ENCODE data around the gene DDX42.

DDX42 gene

GRCh38 chr17:63834431-63835166 lies 60.6 kb downstream of the DDX42 start:
- TF ChIP-seq, protein P1, sequence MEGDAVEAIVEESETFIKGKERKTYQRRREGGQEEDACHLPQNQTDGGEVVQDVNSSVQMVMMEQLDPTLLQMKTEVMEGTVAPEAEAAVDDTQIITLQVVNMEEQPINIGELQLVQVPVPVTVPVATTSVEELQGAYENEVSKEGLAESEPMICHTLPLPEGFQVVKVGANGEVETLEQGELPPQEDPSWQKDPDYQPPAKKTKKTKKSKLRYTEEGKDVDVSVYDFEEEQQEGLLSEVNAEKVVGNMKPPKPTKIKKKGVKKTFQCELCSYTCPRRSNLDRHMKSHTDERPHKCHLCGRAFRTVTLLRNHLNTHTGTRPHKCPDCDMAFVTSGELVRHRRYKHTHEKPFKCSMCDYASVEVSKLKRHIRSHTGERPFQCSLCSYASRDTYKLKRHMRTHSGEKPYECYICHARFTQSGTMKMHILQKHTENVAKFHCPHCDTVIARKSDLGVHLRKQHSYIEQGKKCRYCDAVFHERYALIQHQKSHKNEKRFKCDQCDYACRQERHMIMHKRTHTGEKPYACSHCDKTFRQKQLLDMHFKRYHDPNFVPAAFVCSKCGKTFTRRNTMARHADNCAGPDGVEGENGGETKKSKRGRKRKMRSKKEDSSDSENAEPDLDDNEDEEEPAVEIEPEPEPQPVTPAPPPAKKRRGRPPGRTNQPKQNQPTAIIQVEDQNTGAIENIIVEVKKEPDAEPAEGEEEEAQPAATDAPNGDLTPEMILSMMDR (IDR thresholded peaks at IDR 0.05; ENCODE audit: insufficient read depth, low read length, missing control alignments) = peak; percentile 76
- no peak overlapping the region for H3K4me3 ChIP-seq (ENCODE audit: low read depth, low read length)
- DNase-seq (ENCODE audit: low read depth, low spot score) = no peak
- ChIA-PET POLR2A (interaction anchor here (0.7 to 1.4 kb wide), 2 partner anchors 13 to 15 kb away, joined by 5 to 6 read pairs; no protein-coding TSS in a partner anchor), CTCF (interaction anchor here (0.7 to 1.6 kb wide), 14 partner anchors 9 to 208 kb away, joined by 3 to 15 read pairs (median 4); no protein-coding TSS in a partner anchor)

- ChIA-PET POLR2A (no interaction called here), CTCF (interaction anchor here (0.7 to 1.6 kb wide), 11 partner anchors 8 to 208 kb away, joined by 3 to 15 read pairs (median 4); no protein-coding TSS in a partner anchor)
- no peak overlapping the region for H3K4me3 ChIP-seq (ENCODE audit: low read depth, low read length)
- no peak for DNase-seq (ENCODE audit: low read depth, low spot score)
- TF ChIP-seq, protein P1 (IDR thresholded peaks at IDR 0.05; ENCODE audit: insufficient read depth, low read length, missing control alignments) = no peak
Measured at GRCh38 chr17:63835167-63835720, 61.3 kb downstream of the DDX42 start.

DNA sequence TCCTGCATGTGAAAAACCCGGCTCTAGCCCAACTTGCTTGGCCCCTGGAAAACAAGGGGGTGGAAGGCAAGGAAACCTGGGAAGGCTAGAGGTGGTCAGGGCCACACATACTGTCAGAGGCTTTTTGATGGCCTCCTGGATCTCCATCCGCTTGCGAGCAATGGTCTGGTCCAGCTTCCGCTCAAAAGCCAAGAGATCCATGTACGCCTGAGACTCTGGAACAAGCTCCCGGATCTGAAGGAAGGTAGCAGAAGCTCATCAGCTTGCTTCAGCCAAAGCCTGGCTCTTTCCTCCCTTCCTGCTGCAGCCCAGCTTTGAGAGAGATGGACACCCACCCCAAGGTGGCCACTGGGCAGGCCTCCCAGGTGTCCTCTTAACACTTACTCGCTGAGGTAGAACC lies 62.8 kb downstream of the DDX42 start:
- TF ChIP-seq, protein P1 (IDR thresholded peaks at IDR 0.05; ENCODE audit: insufficient read depth, low read length, missing control alignments) = no peak
- no peak overlapping the region for H3K4me3 ChIP-seq (ENCODE audit: low read depth, low read length)
- POLR2A ChIA-PET = no interaction called here
- CTCF ChIA-PET = interaction anchor here (1.4 kb wide), 1 partner anchor 12 kb away, joined by 4 read pairs; no protein-coding TSS in a partner anchor
- no peak for DNase-seq (ENCODE audit: low read depth, low spot score)

GRCh38 chr17:63837480-63837879 lies 63.5 kb downstream of the DDX42 start:
- no peak overlapping the region for H3K4me3 ChIP-seq (ENCODE audit: low read depth, low read length)
- POLR2A ChIA-PET = no interaction called here
- CTCF ChIA-PET = interaction anchor here (1.1 to 1.4 kb wide), 2 partner anchors 13 to 153 kb away, joined by 3 to 4 read pairs; no protein-coding TSS in a partner anchor
- TF ChIP-seq, protein P1 (IDR thresholded peaks at IDR 0.05; ENCODE audit: insufficient read depth, low read length, missing control alignments) = no peak
- no peak for DNase-seq (ENCODE audit: low read depth, low spot score)

GRCh38 chr17:63837962-63838600 lies 64.1 kb downstream of the DDX42 start:
- TF ChIP-seq, protein P1 (IDR thresholded peaks at IDR 0.05; ENCODE audit: insufficient read depth, low read length, missing control alignments) = no peak
- ChIA-PET CTCF (interaction anchor here (0.9 to 5.3 kb wide), 6 partner anchors 8 to 226 kb away, joined by 3 to 58 read pairs (median 4); partner anchors contain the start of gene FTSJ3), POLR2A (interaction anchor here (1.0 to 1.2 kb wide), 2 partner anchors 8 to 65 kb away, joined by 3 to 5 read pairs; partner anchors contain the start of genes CCDC47 and DDX42)
- no peak overlapping the region for H3K4me3 ChIP-seq (ENCODE audit: low read depth, low read length)
- DNase-seq (ENCODE audit: low read depth, low spot score) = no peak
